Small intestine (tissue), 16 donors: ENCODE data around the gene AK8. TPM values are rescaled to one million over a fixed set of nuclear protein-coding genes. Genes with fewer than 3 reads are reported as not detected.

Experiments
- DNase-seq, 2 donors: peaks; one replicate each; pipeline versions ENCODE4 v3.0.0 to v3.0.0-alpha.2; 2013
- FAIRE-seq: peaks from 2 replicates; lab custom pipeline; 2012; peaks lifted over from hg19 to GRCh38; lab: Jason Lieb, UNC
- H3K27ac ChIP-seq, 3 donors: one replicate each; pipeline ENCODE4 v1.5.1; 2013; ENCODE audit warnings: low read length in 2 of 3, mild to moderate bottlenecking in 2 of 3, control low read depth in 1 of 3, inconsistent platforms in 1 of 3, low read depth in 1 of 3, moderate library complexity in 1 of 3
- H3K27me3 ChIP-seq, 3 donors: one replicate each; pipeline ENCODE4 v1.6.1; 2013; ENCODE audit warnings: low read length in 3 of 3, inconsistent platforms in 1 of 3; ENCODE audit not compliant: control insufficient read depth in 3 of 3, insufficient read depth in 3 of 3
- H3K36me3 ChIP-seq, 3 donors: one replicate each; pipeline ENCODE4 v1.6.1; 2013; ENCODE audit warnings: low read length in 3 of 3, inconsistent platforms in 1 of 3, low read depth in 1 of 3, mild to moderate bottlenecking in 1 of 3, moderate library complexity in 1 of 3; ENCODE audit not compliant: control insufficient read depth in 3 of 3, insufficient read depth in 2 of 3
- H3K4me1 ChIP-seq, 3 donors: one replicate each; pipeline ENCODE4 v1.6.1; 2013; ENCODE audit warnings: low read length in 2 of 3, inconsistent platforms in 1 of 3, low read depth in 1 of 3, mild to moderate bottlenecking in 1 of 3, moderate library complexity in 1 of 3; ENCODE audit not compliant: control insufficient read depth in 3 of 3, insufficient read depth in 2 of 3
- H3K4me3 ChIP-seq, 3 donors: one replicate each; pipeline ENCODE4 v1.5.1; 2013; ENCODE audit warnings: low read length in 3 of 3, control low read depth in 1 of 3, inconsistent platforms in 1 of 3, low read depth in 1 of 3, mild to moderate bottlenecking in 1 of 3, moderate library complexity in 1 of 3
- H3K9me3 ChIP-seq, 2 donors: one replicate each; pipeline ENCODE4 v1.6.1; 2013; ENCODE audit warnings: low read depth in 1 of 2, low read length in 1 of 2; ENCODE audit not compliant: control insufficient read depth in 2 of 2, insufficient read depth in 1 of 2
- WGBS, 3 donors: extraction: QIAGEN DNeasy Blood & Tissue Kit; methylation state at CpG; one replicate each; pipeline ENCODE4 v1.1.7; 2013; 5-methylcytosine and 5-hydroxymethylcytosine counted together
- long read RNA-seq, 10 donors: transcript quantifications; one replicate each; lab custom pipeline, GENCODE V29; 2026
- polyA plus RNA-seq, 4 donors: library from polyadenylated mRNA; stranded (reverse) in 3 of 4; unstranded in 1 of 4; fragments of 200-250 nt in 3 of 4; fragments of 120-200 nt in 1 of 4; gene quantifications; one replicate each; pipeline versions ENCODE4 v1.2.1 to v1.2.3, GENCODE V29; 2013
- donor health status: healthy with polysubstance abuse.
- donor health status: control.
- donor health status: control.
- donor health status: Bipolar disorder and iron deficiency.
- donor health status: healthy.

AK8 gene
- 1 to 10 TPM in 1 of 4 donors, under 1 TPM in 1, not detected in 2; 0.09 to 3.0 TPM for polyA plus RNA-seq
- long read RNA-seq, donor 1: 0 reads
- long read RNA-seq, donor 2, partial matches to known transcripts: 0 of 8 reads
- long read RNA-seq, donor 2, other reads (novel, unspliced or antisense): 8 of 8 reads
- long read RNA-seq, donor 3: 0 reads
- long read RNA-seq, donor 4: 0 reads
- long read RNA-seq, donor 5: 0 reads
- long read RNA-seq, donor 6: 0 reads
- long read RNA-seq, donor 7: 0 reads
- long read RNA-seq, donor 8: 0 reads
- long read RNA-seq, donor 9: 0 reads
- long read RNA-seq, donor 10: 0 reads

DNA sequence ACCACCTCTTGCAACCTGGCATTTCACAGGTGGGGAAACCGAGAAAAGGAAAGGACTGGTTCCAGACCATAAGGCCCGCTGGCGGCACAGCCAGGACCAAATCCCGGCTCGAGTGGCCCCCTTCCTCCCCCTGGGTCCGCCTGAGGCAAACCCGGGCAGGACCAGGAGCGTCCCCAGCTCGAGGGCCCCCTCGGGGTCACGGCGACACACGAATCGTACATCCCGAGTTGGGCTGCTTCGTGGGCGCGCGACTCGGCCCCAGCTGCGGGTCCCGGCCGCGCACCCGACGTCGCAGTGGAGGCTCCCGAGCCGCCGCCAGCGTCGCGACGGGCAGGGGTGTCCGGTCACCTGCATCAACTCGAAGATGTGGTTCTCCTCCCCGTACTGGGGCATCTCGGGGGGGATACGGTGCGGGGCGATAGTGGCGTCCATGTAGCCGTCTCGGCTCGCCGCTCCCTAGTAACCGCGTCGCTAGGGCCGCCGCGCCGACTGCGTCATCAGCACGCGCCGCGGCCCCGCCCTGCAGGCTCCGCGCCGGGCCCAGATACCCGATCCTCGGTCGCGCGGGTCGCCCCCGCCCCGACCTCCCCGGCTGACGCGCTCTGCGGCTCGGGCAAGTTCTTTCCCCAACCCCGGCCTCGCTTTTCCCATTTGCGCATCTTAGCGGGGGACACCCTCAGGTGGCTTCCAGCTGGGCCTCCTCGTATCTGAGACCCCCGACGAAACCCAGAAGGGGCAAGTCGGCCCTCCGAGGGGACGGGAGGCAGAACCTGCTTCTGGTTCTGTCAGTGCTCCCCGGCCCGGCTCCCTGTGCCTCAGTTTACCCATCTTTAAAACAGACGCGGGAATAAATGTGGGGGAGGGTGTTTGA lies at the start of gene AK8:
Gene AK8 (minus strand): TSS at position 461 of the 871 bp plus-strand sequence. CDS start 29 bp downstream, at position 432.
- DNase-seq (peak; percentile 50 to 92), FAIRE-seq (no peak)
- H3K36me3 ChIP-seq: no peaks in the 10 kb centered on the region
- no peaks in the 10 kb centered on the region for H3K9me3 ChIP-seq
- peaks cover 0 to 5% (median 0%) of the 10 kb centered on the region in 3 donors for H3K4me1 ChIP-seq
- peak within 1 kb of the TSS; percentile 87 to 95 (median 91) for H3K4me3 ChIP-seq
- whole genome bisulfite sequencing, 3 donors: 1% methylated on average over 70 to 89 of the region's 89 CpGs
- no peaks in the 10 kb centered on the region for H3K27me3 ChIP-seq
- peak within 1 kb of the TSS in 2 of 3 donors; percentile 58 to 75 for H3K27ac ChIP-seq

- no peaks in the 10 kb centered on the region for H3K4me1 ChIP-seq
- no peak overlapping the region for H3K27ac ChIP-seq
- no peaks in the 10 kb centered on the region for H3K9me3 ChIP-seq
- FAIRE-seq (no peak), DNase-seq (no peak)
- peaks cover 3 to 23% (median 11%) of the 10 kb centered on the region in 3 donors for H3K36me3 ChIP-seq
- no peak overlapping the region for H3K4me3 ChIP-seq
- 54 to 75% (median 73%) methylated on average over 7 of the region's 7 CpGs for WGBS, 3 donors
- no peaks in the 10 kb centered on the region for H3K27me3 ChIP-seq
Measured at GRCh38 chr9:132927704-132928103, 49.6 kb upstream of the AK8 start.

DNA sequence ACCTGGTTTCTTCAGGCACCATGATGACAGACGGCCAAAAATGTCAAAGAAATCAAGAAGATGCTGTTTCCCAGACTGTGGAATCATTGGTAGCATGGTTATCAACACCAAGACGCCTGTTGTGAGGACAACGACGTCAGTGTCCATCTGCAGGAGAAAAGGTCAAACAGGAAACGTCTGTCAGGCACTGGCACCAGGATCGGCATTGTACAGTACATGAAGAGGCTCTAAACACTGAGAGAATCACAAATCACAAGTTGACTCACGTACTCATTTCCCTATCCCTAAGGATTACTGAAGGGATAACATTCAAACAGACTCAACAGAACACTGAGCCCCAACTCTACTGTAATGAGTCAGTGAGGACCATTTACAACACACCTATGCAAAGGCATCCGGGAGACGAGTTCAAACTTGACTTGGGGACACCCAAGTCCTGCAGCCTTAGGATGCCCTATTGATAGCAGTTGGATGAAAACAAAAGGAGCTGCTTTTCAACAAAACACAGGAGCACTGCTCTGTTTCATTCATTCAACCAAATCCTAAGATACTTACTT lies 45.3 kb upstream of the AK8 start:
- H3K27me3 ChIP-seq: no peaks in the 10 kb centered on the region
- H3K4me3 ChIP-seq: no peak overlapping the region
- 88 to 94% (median 89%) methylated on average over 9 of the region's 9 CpGs for WGBS, 3 donors
- FAIRE-seq (no peak), DNase-seq (no peak)
- H3K36me3 ChIP-seq: peaks cover 20 to 36% (median 27%) of the 10 kb centered on the region in 3 donors
- no peak overlapping the region for H3K27ac ChIP-seq
- H3K4me1 ChIP-seq: no peaks in the 10 kb centered on the region
- no peaks in the 10 kb centered on the region for H3K9me3 ChIP-seq

- peaks cover 17 to 37% (median 34%) of the 10 kb centered on the region in 3 donors for H3K36me3 ChIP-seq
- no peak overlapping the region for H3K4me3 ChIP-seq
- no peaks in the 10 kb centered on the region for H3K9me3 ChIP-seq
- DNase-seq: no peak
- H3K27ac ChIP-seq: no peak overlapping the region
- no peak for FAIRE-seq
- 93 to 97% (median 94%) methylated on average over 7 of the region's 7 CpGs for WGBS, 3 donors
- no peaks in the 10 kb centered on the region for H3K4me1 ChIP-seq
- H3K27me3 ChIP-seq: no peaks in the 10 kb centered on the region
Measured at GRCh38 chr9:132919614-132920268, 41.7 kb upstream of the AK8 start.

DNA sequence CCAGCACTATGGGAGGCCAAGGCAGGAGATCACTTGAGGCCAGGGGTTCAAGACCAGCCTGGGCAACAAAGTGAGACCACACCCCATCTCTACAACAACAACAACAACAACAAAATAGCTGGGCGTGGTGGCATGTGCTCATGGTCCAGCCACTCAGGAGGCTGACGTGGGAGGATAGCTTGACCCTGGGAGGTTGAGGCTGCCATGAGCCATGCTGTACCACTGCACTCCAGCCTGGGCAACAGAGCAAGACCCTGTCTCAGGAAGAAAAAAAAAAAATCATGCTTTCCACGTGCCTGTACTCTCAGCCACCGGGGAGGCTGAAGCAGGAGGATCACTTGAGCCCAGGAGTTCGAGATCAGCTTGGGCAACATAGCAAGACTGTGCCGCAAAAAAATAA lies 36.8 kb upstream of the AK8 start:
- no peaks in the 10 kb centered on the region for H3K9me3 ChIP-seq
- no peaks in the 10 kb centered on the region for H3K27me3 ChIP-seq
- DNase-seq: no peak
- peaks cover 8 to 39% (median 18%) of the 10 kb centered on the region in 3 donors for H3K36me3 ChIP-seq
- no peak overlapping the region for H3K4me3 ChIP-seq
- FAIRE-seq: no peak
- H3K4me1 ChIP-seq: no peaks in the 10 kb centered on the region
- H3K27ac ChIP-seq: no peak overlapping the region
- 93 to 95% (median 94%) methylated on average over 6 of the region's 6 CpGs for WGBS, 3 donors

- H3K4me1 ChIP-seq: no peaks in the 10 kb centered on the region
- FAIRE-seq: no peak
- H3K27ac ChIP-seq: no peak overlapping the region
- DNase-seq: no peak
- no peak overlapping the region for H3K4me3 ChIP-seq
- H3K27me3 ChIP-seq: no peaks in the 10 kb centered on the region
- H3K36me3 ChIP-seq: peaks cover 9 to 36% (median 11%) of the 10 kb centered on the region in 3 donors
- 95 to 99% (median 97%) methylated on average over 4 of the region's 4 CpGs for WGBS, 3 donors
- H3K9me3 ChIP-seq: no peaks in the 10 kb centered on the region
Measured at GRCh38 chr9:132912131-132912530, 34.0 kb upstream of the AK8 start.

- FAIRE-seq: no peak
- H3K27ac ChIP-seq: no peak overlapping the region
- DNase-seq: no peak
- no peak overlapping the region for H3K4me3 ChIP-seq
- H3K4me1 ChIP-seq: no peaks in the 10 kb centered on the region
- WGBS, 3 donors: 92 to 93% (median 93%) methylated on average over 6 of the region's 6 CpGs
- no peaks in the 10 kb centered on the region for H3K27me3 ChIP-seq
- peaks cover 3 to 42% (median 13%) of the 10 kb centered on the region in 3 donors for H3K36me3 ChIP-seq
- no peaks in the 10 kb centered on the region for H3K9me3 ChIP-seq
Measured at GRCh38 chr9:132910376-132910775, 32.3 kb upstream of the AK8 start.

DNA sequence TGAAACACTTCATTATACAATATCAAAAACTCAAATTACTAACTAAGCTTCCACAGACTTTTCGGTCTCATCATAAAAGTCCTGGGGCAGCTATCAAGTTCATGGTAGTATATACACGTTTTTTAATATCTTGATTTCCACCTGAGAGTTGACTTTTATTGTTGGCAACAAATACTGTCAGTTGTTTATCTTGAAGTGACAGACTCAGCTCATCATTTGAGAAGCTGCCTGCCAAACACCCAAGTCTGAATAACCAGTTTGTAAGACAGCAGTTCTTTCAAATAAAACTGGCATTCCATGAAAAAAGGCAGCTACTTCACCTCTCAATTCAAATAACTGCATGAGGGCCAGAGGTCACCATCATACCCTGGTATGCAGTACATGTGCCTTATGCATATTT lies 31.2 kb upstream of the AK8 start:
- WGBS, 3 donors: 70 to 90% (median 79%) methylated on average over 2 of the region's 2 CpGs
- DNase-seq (no peak), FAIRE-seq (no peak)
- H3K27me3 ChIP-seq: no peaks in the 10 kb centered on the region
- H3K36me3 ChIP-seq: peaks cover 2 to 38% (median 13%) of the 10 kb centered on the region in 3 donors
- no peak overlapping the region for H3K27ac ChIP-seq
- H3K4me3 ChIP-seq: no peak overlapping the region
- no peaks in the 10 kb centered on the region for H3K4me1 ChIP-seq
- no peaks in the 10 kb centered on the region for H3K9me3 ChIP-seq
